Measurements from ENCODE around the gene TST.

The TST gene

GRCh38 chr22:37058917-37059701 lies 39.9 kb upstream of the TST start:
- peaks cover 6% of the 10 kb centered on the region for H3K4me1 ChIP-seq (ENCODE audit: insufficient read depth, low read length, poor library complexity, severe bottlenecking)
- H3K4me3 ChIP-seq (ENCODE audit: low read length, poor library complexity, severe bottlenecking): no peak overlapping the region
- no peaks in the 10 kb centered on the region for H3K9me3 ChIP-seq (ENCODE audit: insufficient read depth, low read depth, low read length)
- H3K27me3 ChIP-seq (ENCODE audit: insufficient read depth, low read length, poor library complexity, severe bottlenecking): no peaks in the 10 kb centered on the region
- no peaks in the 10 kb centered on the region for H3K79me2 ChIP-seq (ENCODE audit: insufficient read depth, low read length)
- H2AFZ ChIP-seq (ENCODE audit: low read length): no peak overlapping the region
- TF ChIP-seq CTCF (conservative IDR thresholded peaks at IDR 0.05; ENCODE audit: low read length) (no peak), EZH2phosphoT487 (IDR thresholded peaks at IDR 0.05; ENCODE audit: borderline replicate concordance) (no peak)
- H3K36me3 ChIP-seq (ENCODE audit: insufficient read depth, low read length): no peaks in the 10 kb centered on the region
- H3K4me2 ChIP-seq (ENCODE audit: low read depth, low read length, poor library complexity, severe bottlenecking): no peak overlapping the region
- no peaks in the 10 kb centered on the region for H3F3A ChIP-seq (ENCODE audit: low read depth)
- H4K20me1 ChIP-seq (ENCODE audit: insufficient read depth, low read length, poor library complexity, severe bottlenecking): no peaks in the 10 kb centered on the region
- H3K9me2 ChIP-seq (replicated peaks; ENCODE audit: low read depth, low read length): no peaks in the 10 kb centered on the region
- H3K9ac ChIP-seq (ENCODE audit: low read depth, low read length, poor library complexity, severe bottlenecking): no peak overlapping the region

- TF ChIP-seq EZH2phosphoT487 (IDR thresholded peaks at IDR 0.05; ENCODE audit: borderline replicate concordance) (no peak), CTCF (conservative IDR thresholded peaks at IDR 0.05; ENCODE audit: low read length) (no peak)
- H3K4me1 ChIP-seq (ENCODE audit: insufficient read depth, low read length, poor library complexity, severe bottlenecking): peaks cover 10% of the 10 kb centered on the region
- no peaks in the 10 kb centered on the region for H3K36me3 ChIP-seq (ENCODE audit: insufficient read depth, low read length)
- no peak overlapping the region for H3K4me2 ChIP-seq (ENCODE audit: low read depth, low read length, poor library complexity, severe bottlenecking)
- H3F3A ChIP-seq (ENCODE audit: low read depth): no peaks in the 10 kb centered on the region
- H2AFZ ChIP-seq (ENCODE audit: low read length): no peak overlapping the region
- no peak overlapping the region for H3K4me3 ChIP-seq (ENCODE audit: low read length, poor library complexity, severe bottlenecking)
- no peak overlapping the region for H3K9ac ChIP-seq (ENCODE audit: low read depth, low read length, poor library complexity, severe bottlenecking)
- H3K9me2 ChIP-seq (replicated peaks; ENCODE audit: low read depth, low read length): no peaks in the 10 kb centered on the region
- H3K79me2 ChIP-seq (ENCODE audit: insufficient read depth, low read length): no peaks in the 10 kb centered on the region
- H3K27me3 ChIP-seq (ENCODE audit: insufficient read depth, low read length, poor library complexity, severe bottlenecking): no peaks in the 10 kb centered on the region
- no peaks in the 10 kb centered on the region for H3K9me3 ChIP-seq (ENCODE audit: insufficient read depth, low read depth, low read length)
- no peaks in the 10 kb centered on the region for H4K20me1 ChIP-seq (ENCODE audit: insufficient read depth, low read length, poor library complexity, severe bottlenecking)
These were observed 38.7 kb upstream of the TST start for GRCh38 chr22:37057796-37058510.

GRCh38 chr22:37057226-37057625 lies 38.0 kb upstream of the TST start:
- H3K27me3 ChIP-seq (ENCODE audit: insufficient read depth, low read length, poor library complexity, severe bottlenecking): no peaks in the 10 kb centered on the region
- H4K20me1 ChIP-seq (ENCODE audit: insufficient read depth, low read length, poor library complexity, severe bottlenecking): no peaks in the 10 kb centered on the region
- no peak overlapping the region for H3K4me2 ChIP-seq (ENCODE audit: low read depth, low read length, poor library complexity, severe bottlenecking)
- no peak overlapping the region for H3K9ac ChIP-seq (ENCODE audit: low read depth, low read length, poor library complexity, severe bottlenecking)
- H3K9me2 ChIP-seq (replicated peaks; ENCODE audit: low read depth, low read length): no peaks in the 10 kb centered on the region
- H3K4me1 ChIP-seq (ENCODE audit: insufficient read depth, low read length, poor library complexity, severe bottlenecking): peaks cover 16% of the 10 kb centered on the region
- no peaks in the 10 kb centered on the region for H3K36me3 ChIP-seq (ENCODE audit: insufficient read depth, low read length)
- H3K9me3 ChIP-seq (ENCODE audit: insufficient read depth, low read depth, low read length): no peaks in the 10 kb centered on the region
- H3K4me3 ChIP-seq (ENCODE audit: low read length, poor library complexity, severe bottlenecking): no peak overlapping the region
- H3F3A ChIP-seq (ENCODE audit: low read depth): no peaks in the 10 kb centered on the region
- no peaks in the 10 kb centered on the region for H3K79me2 ChIP-seq (ENCODE audit: insufficient read depth, low read length)
- TF ChIP-seq EZH2phosphoT487 (IDR thresholded peaks at IDR 0.05; ENCODE audit: borderline replicate concordance) (no peak), CTCF (conservative IDR thresholded peaks at IDR 0.05; ENCODE audit: low read length) (no peak)
- H2AFZ ChIP-seq (ENCODE audit: low read length): no peak overlapping the region
